ENCODE results near the gene CEP131.
"Not testable (repeated sequence)": the region's sequence is repeated elsewhere in the genome, so short reads cannot be mapped to it uniquely, and the experiment has no call there.

CEP131 gene

DNA sequence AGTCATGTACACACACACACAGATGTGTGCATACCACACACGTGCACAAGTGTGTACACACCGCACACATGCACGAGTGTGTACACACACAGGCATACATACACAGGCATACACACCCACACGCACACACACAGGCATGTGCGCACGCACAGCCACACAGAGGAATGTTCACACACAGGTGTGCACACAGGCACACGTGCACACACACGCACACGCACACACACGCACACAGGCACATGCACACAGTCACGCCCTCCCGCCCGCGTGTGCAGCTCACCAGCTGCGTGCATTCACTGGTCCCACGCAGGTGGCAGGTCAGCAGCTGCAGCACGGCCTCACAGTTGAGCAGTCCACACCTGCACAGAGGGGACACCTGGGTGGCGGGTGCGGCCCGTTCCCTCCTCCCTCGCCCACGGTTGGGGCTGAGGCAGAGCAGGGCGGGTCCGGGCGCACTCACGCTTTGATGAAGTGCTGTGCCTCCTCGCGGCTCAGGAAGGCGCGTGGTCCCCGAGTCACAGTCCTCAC, 8.4 kb upstream of the CEP131 start:
- TF ChIP-seq, protein P1, sequence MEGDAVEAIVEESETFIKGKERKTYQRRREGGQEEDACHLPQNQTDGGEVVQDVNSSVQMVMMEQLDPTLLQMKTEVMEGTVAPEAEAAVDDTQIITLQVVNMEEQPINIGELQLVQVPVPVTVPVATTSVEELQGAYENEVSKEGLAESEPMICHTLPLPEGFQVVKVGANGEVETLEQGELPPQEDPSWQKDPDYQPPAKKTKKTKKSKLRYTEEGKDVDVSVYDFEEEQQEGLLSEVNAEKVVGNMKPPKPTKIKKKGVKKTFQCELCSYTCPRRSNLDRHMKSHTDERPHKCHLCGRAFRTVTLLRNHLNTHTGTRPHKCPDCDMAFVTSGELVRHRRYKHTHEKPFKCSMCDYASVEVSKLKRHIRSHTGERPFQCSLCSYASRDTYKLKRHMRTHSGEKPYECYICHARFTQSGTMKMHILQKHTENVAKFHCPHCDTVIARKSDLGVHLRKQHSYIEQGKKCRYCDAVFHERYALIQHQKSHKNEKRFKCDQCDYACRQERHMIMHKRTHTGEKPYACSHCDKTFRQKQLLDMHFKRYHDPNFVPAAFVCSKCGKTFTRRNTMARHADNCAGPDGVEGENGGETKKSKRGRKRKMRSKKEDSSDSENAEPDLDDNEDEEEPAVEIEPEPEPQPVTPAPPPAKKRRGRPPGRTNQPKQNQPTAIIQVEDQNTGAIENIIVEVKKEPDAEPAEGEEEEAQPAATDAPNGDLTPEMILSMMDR (IDR thresholded peaks at IDR 0.05; ENCODE audit: insufficient read depth, missing control alignments), result no peak
- DNase-seq (ENCODE audit: insufficient read length, low spot score) (no peak), FAIRE-seq (no peak)

DNA sequence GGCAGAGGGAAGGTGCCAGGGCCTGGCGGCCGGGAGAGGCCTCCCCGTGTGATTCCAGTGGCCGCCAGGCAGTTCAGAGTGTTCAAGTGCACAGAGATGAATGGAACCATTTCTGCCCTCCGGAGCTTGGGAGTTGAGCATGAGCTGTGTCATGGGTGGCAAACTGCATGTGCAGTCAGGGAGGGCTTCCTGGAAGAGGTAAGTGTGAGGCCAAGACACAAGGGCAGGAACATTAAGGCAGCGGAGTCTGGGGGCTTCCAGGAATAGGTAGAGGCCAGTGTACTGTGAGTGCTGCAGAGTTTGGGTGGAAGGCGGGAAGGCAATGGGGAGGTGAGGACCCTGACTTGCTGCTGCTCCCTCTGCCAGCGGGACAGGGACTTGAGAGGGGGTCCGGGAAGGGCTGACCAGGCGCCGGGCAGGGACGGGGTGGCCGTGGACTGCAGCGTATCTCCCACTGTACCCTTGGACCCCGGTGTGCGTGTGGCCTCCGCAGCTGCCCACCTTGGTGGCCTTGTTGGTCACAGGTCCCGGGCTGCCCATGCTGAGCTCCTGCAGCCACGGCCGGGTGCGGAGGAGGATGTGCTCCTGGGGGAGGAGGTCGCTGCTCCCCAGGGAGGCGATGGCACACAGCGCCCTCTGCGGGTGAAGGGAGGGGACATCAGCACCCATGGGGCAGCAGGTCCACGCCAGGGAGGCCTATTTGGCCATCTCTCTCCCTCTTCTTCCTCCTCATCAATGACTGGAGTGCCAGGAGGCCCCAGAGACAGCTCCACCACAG, 7.5 kb upstream of the CEP131 start:
- TF ChIP-seq, protein P1 (IDR thresholded peaks at IDR 0.05; ENCODE audit: insufficient read depth, missing control alignments), result peak; percentile 33
- peak; percentile 82 for DNase-seq (ENCODE audit: insufficient read length, low spot score)
- FAIRE-seq, result no peak

DNA sequence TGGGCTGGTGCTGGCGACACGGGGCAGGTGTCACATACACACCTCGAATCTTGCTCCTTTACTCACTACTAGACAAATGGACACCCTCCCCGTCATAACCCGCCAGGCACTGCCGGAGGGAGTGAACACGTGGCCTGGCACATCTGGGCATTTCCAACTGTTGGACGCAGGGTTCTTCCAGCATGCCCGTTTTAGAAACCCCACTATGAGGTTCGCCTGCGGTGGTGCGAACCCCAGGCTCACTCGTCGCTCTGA, 6.8 kb upstream of the CEP131 start:
- DNase-seq (ENCODE audit: insufficient read length, low spot score) (no peak), FAIRE-seq (no peak)
- TF ChIP-seq, protein P1 (IDR thresholded peaks at IDR 0.05; ENCODE audit: insufficient read depth, missing control alignments), result no peak

DNA sequence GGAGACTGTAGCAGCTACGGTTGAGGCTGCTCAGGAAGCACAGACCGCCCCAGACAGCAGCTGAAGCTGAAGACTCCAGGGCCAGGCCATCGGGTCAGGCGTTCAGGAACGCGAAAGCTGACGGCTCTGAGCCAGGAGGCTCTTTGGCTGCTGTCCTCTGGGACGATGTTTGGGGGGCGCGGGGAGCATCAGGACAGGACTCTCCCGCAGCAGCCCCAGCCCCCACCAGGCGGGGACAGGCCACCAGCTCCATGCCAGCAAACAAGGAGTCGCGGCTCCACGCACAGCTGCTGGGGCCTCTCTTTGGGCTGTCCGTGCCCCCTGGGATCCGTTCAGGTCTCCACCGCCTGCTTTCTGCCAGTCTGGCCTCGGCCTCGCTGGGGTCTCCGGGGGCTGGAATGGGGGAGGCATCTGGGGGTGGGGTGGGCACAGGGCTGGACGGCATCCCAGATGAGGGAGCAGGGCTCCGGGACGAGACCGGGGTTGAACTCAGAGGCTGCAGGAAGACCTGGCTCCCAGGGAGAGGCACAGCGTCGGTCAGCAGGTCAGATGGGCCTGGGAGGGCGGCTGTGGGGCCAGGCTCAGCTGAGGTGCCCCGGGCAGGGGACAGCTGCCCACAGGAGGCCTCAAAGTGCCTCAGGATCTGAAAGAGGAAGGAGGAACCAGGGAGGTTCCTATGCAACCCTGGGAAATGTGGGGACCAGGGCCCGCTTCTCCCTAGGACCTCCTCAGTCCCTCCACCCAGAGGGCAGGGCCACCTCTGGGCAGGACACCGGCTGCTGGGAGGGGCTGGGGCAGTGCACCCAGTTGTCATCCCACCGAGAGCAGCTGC, 6.3 kb upstream of the CEP131 start:
- no peak for FAIRE-seq

DNA sequence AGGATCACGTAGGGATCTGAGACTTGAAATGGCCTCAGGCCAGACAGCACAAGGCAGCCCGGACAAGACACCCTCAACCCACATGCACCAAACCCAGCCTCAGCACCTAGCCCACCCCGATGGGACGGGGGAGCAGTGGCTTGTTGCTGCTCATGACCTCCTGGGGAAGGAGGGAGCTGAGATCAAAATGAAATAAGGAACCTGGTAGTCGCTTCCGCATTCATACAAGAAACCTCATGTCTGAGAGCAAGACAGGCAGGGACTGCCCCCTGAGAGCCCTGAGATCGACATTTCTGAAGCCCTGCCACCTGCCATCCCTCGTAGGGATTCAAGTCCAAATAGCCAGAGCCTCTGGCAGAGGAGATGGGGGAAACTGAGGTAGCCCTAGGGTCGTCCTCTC, 5.7 kb upstream of the CEP131 start:
- TF ChIP-seq, protein P1 (IDR thresholded peaks at IDR 0.05; ENCODE audit: insufficient read depth, missing control alignments), result no peak
- DNase-seq (ENCODE audit: insufficient read length, low spot score) (no peak), FAIRE-seq (no peak)

More for the DNA sequence above, 6.3 kb upstream of the CEP131 start:
- DNase-seq (ENCODE audit: insufficient read length, low spot score), result no peak
- TF ChIP-seq, protein P1 (IDR thresholded peaks at IDR 0.05; ENCODE audit: insufficient read depth, missing control alignments), result no peak

DNA sequence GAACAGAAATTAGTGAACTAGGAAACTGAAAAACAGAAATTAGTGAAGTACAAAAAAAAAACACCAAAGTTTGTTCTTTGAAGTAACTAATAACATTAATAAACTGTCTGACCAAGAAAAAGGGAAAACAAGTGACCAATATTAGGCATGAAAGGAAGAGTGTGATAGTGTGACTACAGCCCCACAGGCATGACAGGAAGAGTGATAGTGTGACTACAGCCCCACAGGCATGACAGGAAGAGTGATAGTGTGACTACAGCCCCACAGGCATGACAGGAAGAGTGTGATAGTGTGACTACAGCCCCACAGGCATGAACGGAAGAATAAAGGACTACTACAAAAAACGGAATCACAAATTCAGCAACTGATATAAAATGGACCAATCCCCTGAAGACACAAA, 4.9 kb upstream of the CEP131 start:
- not testable (repeated sequence) for DNase-seq (ENCODE audit: insufficient read length, low spot score); FAIRE-seq

DNA sequence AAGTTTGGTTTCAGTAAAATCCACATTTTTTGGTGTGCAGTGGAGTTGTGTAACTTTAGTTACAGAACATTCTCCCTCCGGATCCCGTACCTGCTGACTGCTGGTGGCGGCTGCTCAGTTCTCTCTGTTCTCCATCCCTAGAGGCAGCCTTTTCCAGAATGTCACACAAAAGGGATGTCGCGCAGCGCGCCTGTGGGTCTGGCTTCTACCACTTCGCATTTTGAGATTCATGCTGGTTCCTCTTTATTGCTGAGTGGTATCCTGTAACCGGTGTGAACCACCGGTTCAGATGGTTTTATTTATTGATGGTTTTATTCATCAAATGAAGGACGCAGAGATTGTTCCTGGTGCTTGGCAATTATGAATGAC, 981 bp upstream of the CEP131 start:
- DNase-seq (ENCODE audit: insufficient read length, low spot score) (no peak), FAIRE-seq (no peak)
- TF ChIP-seq, protein P1 (IDR thresholded peaks at IDR 0.05; ENCODE audit: insufficient read depth, missing control alignments), result no peak
